ENCODE measurements around the gene SEMA3A. TPM values are rescaled to one million over a fixed set of nuclear protein-coding genes. Genes with fewer than 3 reads are reported as not detected.

SEMA3A gene
- total RNA-seq, 1 donor from 2014 or later, result 134 TPM

- no peak for DNase-seq (ENCODE audit: low spot score)
- Mint-ChIP-seq H3K4me3 (no peak overlapping the region), H3K4me1 (no peaks in the 10 kb centered on the region), H3K27me3 (ENCODE audit: insufficient read depth, low read depth) (no peaks in the 10 kb centered on the region), H3K27ac (no peak overlapping the region), H3K36me3 (peaks cover 16% of the 10 kb centered on the region), H3K9me3 (peaks cover 10% of the 10 kb centered on the region)
- TF ChIP-seq EZH2phosphoT487 (IDR thresholded peaks at IDR 0.05) (no peak), EZH2 (IDR thresholded peaks at IDR 0.05) (no peak), CTCF (IDR thresholded peaks at IDR 0.05) (no peak)
- Histone ChIP-seq H3K27me3 (no peaks in the 10 kb centered on the region), H3K9me3 (ENCODE audit: low read depth) (no peaks in the 10 kb centered on the region), H3K4me2 (no peak overlapping the region), H3K27ac (no peak overlapping the region), H3K79me2 (ENCODE audit: low read depth) (no peaks in the 10 kb centered on the region), H3K36me3 (peaks cover 5% of the 10 kb centered on the region), H4K20me1 (ENCODE audit: low read depth) (no peaks in the 10 kb centered on the region), H3F3A (ENCODE audit: low read depth) (peaks cover 3% of the 10 kb centered on the region), H2AFZ (replicated peaks) (no peak overlapping the region), H3K9ac (no peak overlapping the region), H3K4me3 (no peak overlapping the region), H3K4me1 (no peaks in the 10 kb centered on the region)
These were observed 133.8 kb downstream of the SEMA3A start for GRCh38 chr7:84060760-84061261.

- H3K4me3 ChIP-seq, result no peak overlapping the region
- H3K9me3 ChIP-seq (ENCODE audit: low read depth), result no peaks in the 10 kb centered on the region
- H4K20me1 ChIP-seq (ENCODE audit: low read depth), result no peaks in the 10 kb centered on the region
- no peak overlapping the region for H2AFZ ChIP-seq (replicated peaks)
- peaks cover 5% of the 10 kb centered on the region for H3K36me3 ChIP-seq
- no peaks in the 10 kb centered on the region for H3K27me3 ChIP-seq
- peaks cover 3% of the 10 kb centered on the region for H3F3A ChIP-seq (ENCODE audit: low read depth)
- no peaks in the 10 kb centered on the region for H3K4me1 ChIP-seq
- DNase-seq (ENCODE audit: low spot score), result no peak
- Mint-ChIP-seq H3K9me3 (peaks cover 15% of the 10 kb centered on the region), H3K4me1 (peaks cover 3% of the 10 kb centered on the region), H3K4me3 (no peak overlapping the region), H3K36me3 (peaks cover 21% of the 10 kb centered on the region), H3K27ac (no peak overlapping the region), H3K27me3 (ENCODE audit: insufficient read depth, low read depth) (no peaks in the 10 kb centered on the region)
- no peak overlapping the region for H3K9ac ChIP-seq
- H3K79me2 ChIP-seq (ENCODE audit: low read depth), result no peaks in the 10 kb centered on the region
- H3K27ac ChIP-seq, result no peak overlapping the region
- H3K4me2 ChIP-seq, result no peak overlapping the region
- TF ChIP-seq CTCF (IDR thresholded peaks at IDR 0.05) (no peak), EZH2 (IDR thresholded peaks at IDR 0.05) (no peak), EZH2phosphoT487 (IDR thresholded peaks at IDR 0.05) (no peak)
These were observed 134.6 kb downstream of the SEMA3A start for GRCh38 chr7:84060000-84060399.

GRCh38 chr7:84058311-84059076, 136.1 kb downstream of the SEMA3A start:
- Mint-ChIP-seq H3K4me1 (peaks cover 3% of the 10 kb centered on the region), H3K4me3 (no peak overlapping the region), H3K9me3 (peaks cover 15% of the 10 kb centered on the region), H3K36me3 (peaks cover 21% of the 10 kb centered on the region), H3K27me3 (ENCODE audit: insufficient read depth, low read depth) (no peaks in the 10 kb centered on the region), H3K27ac (no peak overlapping the region)
- Histone ChIP-seq H3K27me3 (no peaks in the 10 kb centered on the region), H2AFZ (replicated peaks) (no peak overlapping the region), H3K9me3 (ENCODE audit: low read depth) (no peaks in the 10 kb centered on the region), H3K4me3 (no peak overlapping the region), H4K20me1 (ENCODE audit: low read depth) (no peaks in the 10 kb centered on the region), H3K36me3 (peaks cover 5% of the 10 kb centered on the region), H3K79me2 (ENCODE audit: low read depth) (no peaks in the 10 kb centered on the region), H3K4me2 (no peak overlapping the region), H3F3A (ENCODE audit: low read depth) (peaks cover 3% of the 10 kb centered on the region), H3K4me1 (no peaks in the 10 kb centered on the region), H3K27ac (no peak overlapping the region), H3K9ac (no peak overlapping the region)
- no peak for TF ChIP-seq CTCF (IDR thresholded peaks at IDR 0.05)
- no peak for TF ChIP-seq EZH2phosphoT487 (IDR thresholded peaks at IDR 0.05)
- TF ChIP-seq EZH2 (IDR thresholded peaks at IDR 0.05), result no peak
- no peak for DNase-seq (ENCODE audit: low spot score)
